Ascending aorta (tissue), 2 donors: Measurements from ENCODE around the gene PNMA6F. TPM values are rescaled to one million over a fixed set of nuclear protein-coding genes. Genes with fewer than 3 reads are reported as not detected.

Experiments
- DNase-seq, 2 donors: peaks; one replicate each; pipeline ENCODE4 v3.0.0-alpha.2; 2019; ENCODE audit warnings: low spot score in 2 of 2
- H3K27ac ChIP-seq, 2 donors: fragments of 200-600 bp; sonication (generic); one replicate each; pipeline ENCODE4 v1.5.1; 2016 to 2017; ENCODE audit warnings: mild to moderate bottlenecking in 1 of 2
- H3K27me3 ChIP-seq: fragments of 200-600 bp; sonication (generic); one replicate; pipeline ENCODE4 v1.5.1; 2017
- H3K36me3 ChIP-seq, 2 donors: fragments of 200-600 bp; sonication (generic); one replicate each; pipeline ENCODE4 v1.5.1; 2016
- H3K4me1 ChIP-seq, 2 donors: fragments of 200-600 bp; sonication (generic); one replicate each; pipeline ENCODE4 v1.5.1; 2016 to 2017; ENCODE audit warnings: mild to moderate bottlenecking in 1 of 2
- H3K4me3 ChIP-seq, 2 donors: fragments of 200-600 bp; sonication (generic); one replicate each; pipeline ENCODE4 v1.5.1; 2016 to 2017; ENCODE audit warnings: mild to moderate bottlenecking in 1 of 2
- H3K9me3 ChIP-seq, 2 donors: fragments of 200-600 bp; sonication (generic); one replicate each; pipeline ENCODE4 v1.5.1; 2016
- intact Hi-C: fragments of 100-400 bp; cut with DNase I; formaldehyde crosslinking; loops from one replicate; pipeline ENCODE4 v1.15.1; 2023
- total RNA-seq: library from RNA; depleted of rRNA; stranded (reverse); fragments of >200 nt; gene quantifications from one replicate; pipeline ENCODE4 v1.1.0, GENCODE V29; 2016
- TF ChIP-seq, protein P1 (sequence below), 3 experiments: fragments of 200-600 bp in 2 of 3; fragments of 450-650 bp in 1 of 3; sonication (generic) in 2 of 3; IDR thresholded peaks; one replicate each; pipeline ENCODE4 v1.5.1; 2016 to 2019; ENCODE audit warnings: antibody characterized with exemption in 3 of 3, mild to moderate bottlenecking in 1 of 3, moderate library complexity in 1 of 3

The PNMA6F gene
- total RNA-seq, 1 donor from 2014 or later = not detected

- intact Hi-C loops = no loop called here
- Histone ChIP-seq H3K4me1 (no peaks in the 10 kb centered on the region), H3K27me3 (no peaks in the 10 kb centered on the region), H3K9me3 (no peaks in the 10 kb centered on the region), H3K27ac (no peak overlapping the region), H3K36me3 (no peaks in the 10 kb centered on the region), H3K4me3 (no peak overlapping the region)
- TF ChIP-seq, protein P1, sequence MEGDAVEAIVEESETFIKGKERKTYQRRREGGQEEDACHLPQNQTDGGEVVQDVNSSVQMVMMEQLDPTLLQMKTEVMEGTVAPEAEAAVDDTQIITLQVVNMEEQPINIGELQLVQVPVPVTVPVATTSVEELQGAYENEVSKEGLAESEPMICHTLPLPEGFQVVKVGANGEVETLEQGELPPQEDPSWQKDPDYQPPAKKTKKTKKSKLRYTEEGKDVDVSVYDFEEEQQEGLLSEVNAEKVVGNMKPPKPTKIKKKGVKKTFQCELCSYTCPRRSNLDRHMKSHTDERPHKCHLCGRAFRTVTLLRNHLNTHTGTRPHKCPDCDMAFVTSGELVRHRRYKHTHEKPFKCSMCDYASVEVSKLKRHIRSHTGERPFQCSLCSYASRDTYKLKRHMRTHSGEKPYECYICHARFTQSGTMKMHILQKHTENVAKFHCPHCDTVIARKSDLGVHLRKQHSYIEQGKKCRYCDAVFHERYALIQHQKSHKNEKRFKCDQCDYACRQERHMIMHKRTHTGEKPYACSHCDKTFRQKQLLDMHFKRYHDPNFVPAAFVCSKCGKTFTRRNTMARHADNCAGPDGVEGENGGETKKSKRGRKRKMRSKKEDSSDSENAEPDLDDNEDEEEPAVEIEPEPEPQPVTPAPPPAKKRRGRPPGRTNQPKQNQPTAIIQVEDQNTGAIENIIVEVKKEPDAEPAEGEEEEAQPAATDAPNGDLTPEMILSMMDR (IDR thresholded peaks at IDR 0.05) = no peak
- no peak for DNase-seq
These were observed 9.5 kb downstream of the PNMA6F start for GRCh38 chrX:153312041-153312440.

GRCh38 chrX:153310901-153311300 is 10.7 kb downstream of the PNMA6F start:
- intact Hi-C loops = no loop called here

DNA sequence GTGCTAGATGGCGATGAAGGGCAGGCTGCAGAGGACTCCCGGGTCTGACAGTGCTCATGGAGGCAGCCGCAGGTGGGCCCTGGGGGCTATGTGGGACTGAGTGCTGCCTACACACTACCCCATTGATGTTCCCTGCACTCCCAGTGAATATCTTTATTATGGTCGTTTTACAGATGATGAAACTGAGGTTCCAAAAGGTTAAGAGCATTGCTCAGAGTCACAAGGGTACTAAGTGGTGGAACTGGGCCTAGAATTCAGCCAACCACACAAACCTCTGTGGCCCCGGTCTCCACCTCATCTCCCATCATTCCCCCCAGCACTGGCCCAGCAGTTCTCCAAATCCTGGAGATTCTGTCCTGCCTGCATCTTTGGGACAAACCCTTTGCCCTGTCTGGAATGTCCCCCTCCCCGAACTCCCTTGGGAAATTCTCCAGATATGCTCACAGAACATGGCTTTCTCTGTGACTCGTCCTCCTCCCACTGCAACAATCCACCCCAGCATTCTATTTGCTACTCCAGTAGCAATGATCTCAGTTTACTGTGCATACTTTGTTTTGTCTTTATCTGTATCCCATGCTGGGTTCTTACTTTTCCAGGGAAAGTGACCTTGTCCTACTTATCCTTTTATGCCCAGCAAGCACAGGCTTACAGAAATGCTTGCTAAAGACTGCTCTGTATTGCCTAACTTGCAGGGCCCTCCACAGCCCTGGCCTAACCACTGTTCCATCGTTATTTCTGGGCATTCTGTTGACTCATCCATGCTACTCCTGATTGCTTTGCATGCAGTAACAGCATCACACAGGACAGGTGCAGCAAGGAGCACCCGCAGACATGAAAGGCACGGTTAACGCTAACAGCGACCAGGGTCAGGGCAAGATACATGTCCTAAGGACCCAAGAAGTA is 14.0 kb downstream of the PNMA6F start:
- TF ChIP-seq, protein P1 (IDR thresholded peaks at IDR 0.05) = no peak
- DNase-seq = no peak
- H3K27ac ChIP-seq = no peak overlapping the region
- intact Hi-C loops = no loop called here
- no peaks in the 10 kb centered on the region for H3K36me3 ChIP-seq
- no peaks in the 10 kb centered on the region for H3K9me3 ChIP-seq
- H3K4me3 ChIP-seq = no peak overlapping the region
- H3K4me1 ChIP-seq = no peaks in the 10 kb centered on the region
- H3K27me3 ChIP-seq = no peaks in the 10 kb centered on the region

More at GRCh38 chrX:153310901-153311300, 10.7 kb downstream of the PNMA6F start:
- no peak overlapping the region for H3K27ac ChIP-seq
- H3K36me3 ChIP-seq = no peaks in the 10 kb centered on the region
- H3K4me3 ChIP-seq = no peak overlapping the region
- TF ChIP-seq, protein P1 (IDR thresholded peaks at IDR 0.05) = no peak
- no peaks in the 10 kb centered on the region for H3K9me3 ChIP-seq
- no peaks in the 10 kb centered on the region for H3K27me3 ChIP-seq
- no peaks in the 10 kb centered on the region for H3K4me1 ChIP-seq
- DNase-seq = no peak

GRCh38 chrX:153306527-153307115 is 14.9 kb downstream of the PNMA6F start:
- Histone ChIP-seq H3K9me3 (no peaks in the 10 kb centered on the region), H3K4me3 (no peak overlapping the region), H3K36me3 (no peaks in the 10 kb centered on the region), H3K27ac (no peak overlapping the region), H3K27me3 (no peaks in the 10 kb centered on the region), H3K4me1 (no peaks in the 10 kb centered on the region)
- no peak for DNase-seq
- TF ChIP-seq, protein P1 (IDR thresholded peaks at IDR 0.05) = no peak
- intact Hi-C loops = no loop called here

GRCh38 chrX:153305972-153306371 is 15.6 kb downstream of the PNMA6F start:
- intact Hi-C loops = no loop called here
- Histone ChIP-seq H3K36me3 (no peaks in the 10 kb centered on the region), H3K27me3 (no peaks in the 10 kb centered on the region), H3K9me3 (no peaks in the 10 kb centered on the region), H3K4me3 (no peak overlapping the region), H3K27ac (no peak overlapping the region), H3K4me1 (no peaks in the 10 kb centered on the region)
- TF ChIP-seq, protein P1 (IDR thresholded peaks at IDR 0.05) = no peak
- no peak for DNase-seq
